Measurements from ENCODE around the gene KCNJ15. TPM values are rescaled to one million over a fixed set of nuclear protein-coding genes. Genes with fewer than 3 reads are reported as not detected.

The KCNJ15 gene
- polyA plus RNA-seq, 1 donor, result 0.25 TPM

DNA sequence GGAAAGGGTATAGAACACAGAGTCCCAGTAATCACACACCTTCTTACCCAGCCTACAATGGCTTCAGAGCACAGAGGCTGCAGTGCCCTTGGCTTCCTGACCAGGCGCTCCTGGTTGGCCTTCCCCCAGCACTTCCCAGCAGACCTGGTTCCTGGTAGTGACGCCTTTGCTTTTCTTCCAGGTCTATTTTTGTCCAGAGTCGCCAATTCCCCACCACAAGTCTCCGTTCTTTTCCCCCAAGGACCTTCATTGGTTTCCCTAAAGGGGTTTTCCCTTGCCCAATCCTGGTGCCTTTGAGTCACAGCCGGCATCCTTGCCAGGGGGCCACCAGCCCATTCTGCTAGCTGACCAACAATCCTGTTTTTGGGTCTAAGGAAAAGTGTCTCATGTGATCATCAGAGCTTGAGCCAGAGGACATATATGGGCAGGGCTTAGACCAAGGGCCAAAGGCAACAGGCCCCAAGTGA lies 84.8 kb downstream of the KCNJ15 start:
- H3K4me1 ChIP-seq (ENCODE audit: control insufficient read depth, insufficient read depth, low read length), result no peaks in the 10 kb centered on the region
- no peaks in the 10 kb centered on the region for H3K9me3 ChIP-seq (ENCODE audit: control insufficient read depth, low read depth, low read length)
- H3K27ac ChIP-seq (ENCODE audit: low read length), result no peak overlapping the region
- DNase-seq, result no peak
- WGBS (ENCODE audit: insufficient coverage, low lambda C conversion rate), result no CpG with 5 or more reads among the region's 5 CpGs
- H3K4me3 ChIP-seq (ENCODE audit: low read length), result no peak overlapping the region
- peaks cover 3% of the 10 kb centered on the region for H3K27me3 ChIP-seq (ENCODE audit: control insufficient read depth, insufficient read depth, low read length)
- H3K36me3 ChIP-seq (ENCODE audit: control insufficient read depth, insufficient read depth, low read length), result no peaks in the 10 kb centered on the region

DNA sequence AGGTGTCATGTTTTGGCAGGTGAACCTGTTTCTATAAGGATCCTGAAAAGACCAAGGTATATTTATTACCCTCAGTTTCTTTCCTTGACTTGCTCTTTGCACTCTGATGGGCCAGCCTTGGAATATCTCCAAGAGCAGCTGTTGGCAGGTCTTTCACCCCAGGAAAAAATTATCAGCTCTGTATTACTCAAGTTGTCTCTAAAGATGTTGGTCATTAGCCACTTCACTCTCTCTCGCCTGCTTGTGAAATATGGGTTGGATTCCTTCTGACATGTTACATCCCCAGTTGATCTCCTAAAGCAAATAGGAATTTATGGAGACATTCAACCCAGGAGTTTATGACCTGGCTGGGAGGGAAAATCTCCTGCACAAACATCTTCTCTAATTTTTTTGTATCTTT lies 85.9 kb downstream of the KCNJ15 start:
- DNase-seq, result no peak
- H3K4me3 ChIP-seq (ENCODE audit: low read length), result no peak overlapping the region
- peaks cover 3% of the 10 kb centered on the region for H3K27me3 ChIP-seq (ENCODE audit: control insufficient read depth, insufficient read depth, low read length)
- no CpG with 5 or more reads among the region's 1 CpG for WGBS (ENCODE audit: insufficient coverage, low lambda C conversion rate)
- H3K27ac ChIP-seq (ENCODE audit: low read length), result no peak overlapping the region
- no peaks in the 10 kb centered on the region for H3K36me3 ChIP-seq (ENCODE audit: control insufficient read depth, insufficient read depth, low read length)
- H3K9me3 ChIP-seq (ENCODE audit: control insufficient read depth, low read depth, low read length), result no peaks in the 10 kb centered on the region
- H3K4me1 ChIP-seq (ENCODE audit: control insufficient read depth, insufficient read depth, low read length), result no peaks in the 10 kb centered on the region

DNA sequence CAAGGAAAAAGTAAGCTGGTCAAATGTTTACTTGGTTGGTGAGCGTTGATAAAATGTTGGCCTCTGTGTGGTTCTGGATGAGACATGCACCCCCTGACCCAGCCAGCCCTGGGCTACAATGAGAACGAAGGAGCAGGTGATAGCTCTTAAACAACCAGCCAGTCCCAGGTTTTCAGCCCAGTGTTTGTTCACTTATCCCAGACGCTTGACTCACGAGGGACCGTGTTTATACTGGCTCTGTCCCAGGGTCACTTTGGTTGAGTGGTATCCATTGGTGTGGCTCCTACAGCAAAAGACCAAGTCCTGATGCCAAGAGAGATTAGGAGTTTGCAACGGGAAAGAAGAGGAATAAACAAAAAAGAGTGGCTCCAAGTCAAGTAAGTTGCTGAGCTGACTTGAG lies 86.9 kb downstream of the KCNJ15 start:
- Histone ChIP-seq H3K4me1 (ENCODE audit: control insufficient read depth, insufficient read depth, low read length) (no peaks in the 10 kb centered on the region), H3K36me3 (ENCODE audit: control insufficient read depth, insufficient read depth, low read length) (no peaks in the 10 kb centered on the region), H3K27me3 (ENCODE audit: control insufficient read depth, insufficient read depth, low read length) (peaks cover 3% of the 10 kb centered on the region), H3K4me3 (ENCODE audit: low read length) (no peak overlapping the region), H3K27ac (ENCODE audit: low read length) (no peak overlapping the region), H3K9me3 (ENCODE audit: control insufficient read depth, low read depth, low read length) (no peaks in the 10 kb centered on the region)
- WGBS (ENCODE audit: insufficient coverage, low lambda C conversion rate), result no CpG with 5 or more reads among the region's 6 CpGs
- DNase-seq, result no peak

DNA sequence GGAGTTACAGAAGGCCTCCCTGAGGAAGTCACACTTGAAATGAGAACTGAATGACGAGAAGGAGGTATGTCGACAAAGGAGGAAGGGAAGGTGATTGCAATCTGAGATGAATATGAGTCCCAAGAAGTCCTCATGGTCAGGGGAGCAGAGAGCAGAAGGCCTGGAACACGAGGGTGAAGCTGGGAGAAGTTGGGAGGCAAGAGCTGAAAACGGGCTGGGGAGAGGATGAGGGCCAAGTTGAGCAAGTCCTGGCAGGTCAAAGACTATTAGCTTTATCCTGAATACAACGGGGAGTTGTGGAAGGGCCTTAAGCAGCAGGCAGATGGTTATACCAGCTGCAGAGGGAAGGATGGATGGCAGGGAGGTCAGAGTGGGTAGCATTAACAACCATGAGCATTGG lies 89.5 kb downstream of the KCNJ15 start:
- Histone ChIP-seq H3K4me1 (ENCODE audit: control insufficient read depth, insufficient read depth, low read length) (no peaks in the 10 kb centered on the region), H3K36me3 (ENCODE audit: control insufficient read depth, insufficient read depth, low read length) (no peaks in the 10 kb centered on the region), H3K27me3 (ENCODE audit: control insufficient read depth, insufficient read depth, low read length) (peaks cover 3% of the 10 kb centered on the region), H3K27ac (ENCODE audit: low read length) (no peak overlapping the region), H3K4me3 (ENCODE audit: low read length) (no peak overlapping the region), H3K9me3 (ENCODE audit: control insufficient read depth, low read depth, low read length) (no peaks in the 10 kb centered on the region)
- DNase-seq, result no peak
- WGBS (ENCODE audit: insufficient coverage, low lambda C conversion rate), result 86% methylated on average over 2 of the region's 5 CpGs

DNA sequence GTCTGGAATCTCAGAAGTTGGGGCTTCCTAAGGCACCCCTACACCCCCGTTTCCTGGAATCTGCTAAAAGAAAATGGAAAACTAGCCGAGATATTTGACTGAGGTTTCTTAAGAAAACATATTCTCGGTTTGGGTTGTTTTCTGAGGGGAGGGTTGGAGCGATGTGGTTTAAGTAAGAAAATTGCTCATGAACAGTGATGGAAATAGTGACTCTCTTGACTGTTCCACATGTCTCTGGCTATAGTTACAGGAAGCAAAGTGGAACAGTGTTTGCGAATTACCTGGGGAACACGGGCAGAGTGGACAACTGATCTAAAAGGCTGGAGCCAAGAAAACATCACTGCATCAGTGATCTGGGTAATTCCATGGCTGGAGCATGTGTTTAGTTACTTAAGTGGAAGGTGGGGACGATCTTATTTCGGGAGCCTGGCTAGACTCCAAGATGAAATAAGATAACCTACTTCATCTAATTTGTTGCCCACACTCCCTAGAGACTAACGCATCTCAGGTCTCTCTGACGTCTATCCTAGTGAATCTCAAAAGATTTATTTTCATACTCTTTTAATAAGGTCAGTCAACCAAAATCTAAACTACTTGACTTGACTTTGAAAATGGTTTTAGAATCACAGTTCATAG lies 92.4 kb downstream of the KCNJ15 start:
- Histone ChIP-seq H3K27ac (ENCODE audit: low read length) (no peak overlapping the region), H3K27me3 (ENCODE audit: control insufficient read depth, insufficient read depth, low read length) (peaks cover 5% of the 10 kb centered on the region), H3K36me3 (ENCODE audit: control insufficient read depth, insufficient read depth, low read length) (no peaks in the 10 kb centered on the region), H3K9me3 (ENCODE audit: control insufficient read depth, low read depth, low read length) (no peaks in the 10 kb centered on the region), H3K4me1 (ENCODE audit: control insufficient read depth, insufficient read depth, low read length) (no peaks in the 10 kb centered on the region), H3K4me3 (ENCODE audit: low read length) (no peak overlapping the region)
- no peak for DNase-seq
- no CpG with 5 or more reads among the region's 10 CpGs for WGBS (ENCODE audit: insufficient coverage, low lambda C conversion rate)

DNA sequence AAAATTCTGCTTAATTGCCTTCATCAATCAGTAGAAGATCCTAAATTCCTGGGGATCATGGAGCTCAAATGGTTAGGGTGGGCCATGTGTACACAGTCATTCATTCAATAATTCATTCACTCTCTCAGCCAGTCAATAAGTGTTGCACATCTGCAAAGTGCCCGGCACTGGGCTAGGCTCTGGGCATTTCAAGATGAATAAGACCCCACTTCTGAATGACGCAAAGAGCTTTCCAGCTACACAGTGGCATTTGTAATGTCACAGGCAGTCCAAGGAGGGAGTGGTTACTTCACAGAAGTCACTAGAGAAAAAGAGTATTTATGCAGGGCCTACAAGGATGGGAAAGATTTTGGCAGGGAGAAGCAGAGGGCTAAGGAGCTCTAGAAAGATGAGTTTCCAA lies 93.2 kb downstream of the KCNJ15 start:
- Histone ChIP-seq H3K27ac (ENCODE audit: low read length) (no peak overlapping the region), H3K4me3 (ENCODE audit: low read length) (no peak overlapping the region)
- WGBS (ENCODE audit: insufficient coverage, low lambda C conversion rate), result no CpG with 5 or more reads among the region's 2 CpGs

DNA sequence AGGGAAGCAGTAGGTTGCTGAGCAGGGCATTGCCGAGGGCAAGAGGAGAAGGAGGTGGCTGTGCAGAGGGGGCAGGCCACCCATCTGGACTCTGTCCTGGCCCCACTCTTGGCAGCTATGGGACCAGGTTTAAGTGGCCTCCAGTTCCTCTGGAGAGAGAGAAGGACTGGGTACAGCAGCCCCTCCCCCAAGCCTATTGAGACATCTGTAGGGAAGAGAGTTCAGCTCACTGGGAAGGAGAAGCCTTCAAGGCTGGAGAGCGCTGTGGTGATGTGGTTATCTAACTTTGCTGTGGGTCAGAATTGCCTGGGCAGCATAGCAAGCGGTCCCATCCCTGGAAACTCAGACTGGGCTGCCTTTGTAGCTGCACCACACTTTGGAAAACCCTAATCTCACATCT lies 93.9 kb downstream of the KCNJ15 start:
- DNase-seq, result no peak
- Histone ChIP-seq H3K36me3 (ENCODE audit: control insufficient read depth, insufficient read depth, low read length) (no peaks in the 10 kb centered on the region), H3K4me3 (ENCODE audit: low read length) (no peak overlapping the region), H3K4me1 (ENCODE audit: control insufficient read depth, insufficient read depth, low read length) (no peaks in the 10 kb centered on the region), H3K27me3 (ENCODE audit: control insufficient read depth, insufficient read depth, low read length) (peaks cover 12% of the 10 kb centered on the region), H3K27ac (ENCODE audit: low read length) (no peak overlapping the region), H3K9me3 (ENCODE audit: control insufficient read depth, low read depth, low read length) (no peaks in the 10 kb centered on the region)
- no CpG with 5 or more reads among the region's 3 CpGs for WGBS (ENCODE audit: insufficient coverage, low lambda C conversion rate)

More for the DNA sequence above, 93.2 kb downstream of the KCNJ15 start:
- Histone ChIP-seq H3K36me3 (ENCODE audit: control insufficient read depth, insufficient read depth, low read length) (no peaks in the 10 kb centered on the region), H3K9me3 (ENCODE audit: control insufficient read depth, low read depth, low read length) (no peaks in the 10 kb centered on the region), H3K4me1 (ENCODE audit: control insufficient read depth, insufficient read depth, low read length) (no peaks in the 10 kb centered on the region), H3K27me3 (ENCODE audit: control insufficient read depth, insufficient read depth, low read length) (peaks cover 6% of the 10 kb centered on the region)
- no peak for DNase-seq

DNA sequence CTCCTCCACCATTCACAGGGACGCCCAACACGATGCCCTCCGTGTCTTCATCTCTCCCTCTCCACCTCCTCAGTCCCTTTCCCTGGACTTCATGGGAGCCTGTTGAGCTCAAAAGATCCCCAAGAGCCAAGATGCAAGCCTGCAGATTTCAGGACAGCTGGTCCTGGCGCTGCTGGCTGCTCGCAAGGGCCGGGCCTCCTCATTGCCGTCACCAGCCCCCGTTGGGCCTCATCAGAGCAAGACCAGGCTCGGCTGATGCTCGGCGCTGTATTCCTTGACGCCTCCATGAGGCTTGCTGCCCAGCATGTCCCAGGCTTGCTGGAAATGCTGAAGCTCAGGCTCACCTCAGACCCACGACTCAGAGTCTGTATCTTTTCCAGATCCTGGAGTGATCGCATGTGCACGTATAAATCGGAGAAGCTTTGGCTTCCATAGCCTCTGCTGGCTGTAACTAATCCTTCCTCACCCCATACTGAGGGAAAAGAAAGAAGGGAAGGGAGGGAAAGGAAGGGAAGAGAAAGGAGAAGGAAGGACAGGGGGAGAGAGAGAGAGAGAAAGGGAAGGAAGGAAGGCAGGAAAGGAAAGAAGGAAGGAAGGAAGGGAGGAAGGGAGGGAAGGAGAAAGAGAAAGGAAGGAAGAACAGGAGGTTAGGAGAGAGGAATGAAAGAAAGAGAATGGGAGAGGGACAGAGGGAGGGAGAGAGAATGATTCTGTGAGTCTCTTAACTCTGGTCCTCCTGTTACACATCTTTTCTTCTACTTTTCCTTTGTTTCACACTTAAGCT lies 94.6 kb downstream of the KCNJ15 start:
- no peak for DNase-seq
- WGBS (ENCODE audit: insufficient coverage, low lambda C conversion rate), result no CpG with 5 or more reads among the region's 16 CpGs
- Histone ChIP-seq H3K4me1 (ENCODE audit: control insufficient read depth, insufficient read depth, low read length) (no peaks in the 10 kb centered on the region), H3K4me3 (ENCODE audit: low read length) (no peak overlapping the region), H3K9me3 (ENCODE audit: control insufficient read depth, low read depth, low read length) (no peaks in the 10 kb centered on the region), H3K27ac (ENCODE audit: low read length) (no peak overlapping the region), H3K27me3 (ENCODE audit: control insufficient read depth, insufficient read depth, low read length) (peaks cover 12% of the 10 kb centered on the region), H3K36me3 (ENCODE audit: control insufficient read depth, insufficient read depth, low read length) (no peaks in the 10 kb centered on the region)

DNA sequence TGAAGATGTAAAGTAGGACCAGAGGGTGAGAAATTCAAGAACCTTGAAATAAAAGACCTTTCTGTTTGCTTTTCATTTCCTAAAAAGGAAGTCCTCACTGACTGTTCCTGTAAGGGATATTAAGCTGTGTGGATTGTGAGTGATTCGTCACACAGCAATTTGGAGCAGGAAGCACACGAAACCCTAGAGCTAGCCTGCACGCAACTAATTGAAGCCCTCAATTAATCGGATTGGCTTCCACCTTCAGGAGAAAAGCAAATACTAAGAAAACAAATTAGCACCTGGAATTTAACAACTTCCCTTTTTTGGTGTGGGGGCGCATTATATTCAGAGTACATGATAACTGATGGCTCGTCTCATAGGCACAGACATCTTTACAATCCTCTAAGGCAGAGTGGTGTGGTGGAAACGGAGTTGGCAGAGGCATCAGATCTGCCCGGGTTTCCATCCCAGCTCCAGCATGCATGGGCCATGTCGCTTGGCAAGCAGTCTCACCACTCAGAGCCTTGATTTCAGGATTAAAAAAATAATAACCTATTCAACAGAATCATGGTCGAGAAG lies 95.2 kb downstream of the KCNJ15 start:
- Histone ChIP-seq H3K27me3 (ENCODE audit: control insufficient read depth, insufficient read depth, low read length) (peaks cover 12% of the 10 kb centered on the region), H3K9me3 (ENCODE audit: control insufficient read depth, low read depth, low read length) (no peaks in the 10 kb centered on the region), H3K27ac (ENCODE audit: low read length) (no peak overlapping the region), H3K4me3 (ENCODE audit: low read length) (no peak overlapping the region), H3K4me1 (ENCODE audit: control insufficient read depth, insufficient read depth, low read length) (no peaks in the 10 kb centered on the region), H3K36me3 (ENCODE audit: control insufficient read depth, insufficient read depth, low read length) (no peaks in the 10 kb centered on the region)
- no peak for DNase-seq
- no CpG with 5 or more reads among the region's 10 CpGs for WGBS (ENCODE audit: insufficient coverage, low lambda C conversion rate)

DNA sequence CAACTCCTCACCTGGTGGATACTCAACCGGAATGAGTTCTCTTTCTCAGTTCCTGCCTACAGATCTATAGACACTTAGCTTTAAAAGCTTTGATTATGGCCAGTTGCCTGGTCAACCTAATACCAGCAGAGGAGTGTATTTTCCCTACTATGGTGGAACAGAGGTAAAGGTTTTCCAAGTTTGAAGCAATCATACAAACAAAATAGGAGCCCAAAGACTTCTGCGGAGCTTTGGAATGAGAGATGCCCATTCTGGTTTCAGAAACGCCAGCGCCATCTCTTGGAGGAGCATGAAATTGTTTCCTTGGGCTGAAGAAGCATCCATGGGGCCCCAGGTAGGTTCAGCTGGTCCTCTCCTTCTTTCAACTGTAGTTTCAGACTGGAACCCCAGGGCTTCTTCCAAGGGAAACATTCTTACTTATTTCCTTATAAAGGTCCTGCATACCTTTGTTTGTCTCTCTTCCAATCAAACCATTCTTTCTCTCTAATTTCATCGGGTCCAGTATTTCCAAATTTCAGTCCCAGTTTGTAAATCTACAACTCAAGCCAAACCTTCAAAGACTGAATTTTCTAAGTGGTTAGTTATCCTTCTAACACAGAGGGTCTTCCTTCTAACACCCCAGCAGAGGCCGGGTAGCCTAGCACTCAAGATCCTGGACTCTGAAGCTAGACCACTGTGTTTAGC lies 95.9 kb downstream of the KCNJ15 start:
- H3K4me1 ChIP-seq (ENCODE audit: control insufficient read depth, insufficient read depth, low read length), result no peaks in the 10 kb centered on the region
- H3K4me3 ChIP-seq (ENCODE audit: low read length), result no peak overlapping the region
- 100% methylated on average over 1 of the region's 6 CpGs for WGBS (ENCODE audit: insufficient coverage, low lambda C conversion rate)
- no peaks in the 10 kb centered on the region for H3K36me3 ChIP-seq (ENCODE audit: control insufficient read depth, insufficient read depth, low read length)
- no peaks in the 10 kb centered on the region for H3K9me3 ChIP-seq (ENCODE audit: control insufficient read depth, low read depth, low read length)
- no peak for DNase-seq
- H3K27me3 ChIP-seq (ENCODE audit: control insufficient read depth, insufficient read depth, low read length), result peaks cover 12% of the 10 kb centered on the region
- H3K27ac ChIP-seq (ENCODE audit: low read length), result no peak overlapping the region

Measured in large intestine (tissue), 3 donors.